GM19099 (cell line): ENCODE results near the gene SLFNL1.

Source experiments
- POLR2A ChIP-seq: IDR thresholded peaks from 3 replicates; pipeline ENCODE4 v1.6.1; 2011; ENCODE audit warnings: low read depth; ENCODE audit not compliant: insufficient read length; ENCODE audit errors: extremely low read depth

The SLFNL1 gene

DNA sequence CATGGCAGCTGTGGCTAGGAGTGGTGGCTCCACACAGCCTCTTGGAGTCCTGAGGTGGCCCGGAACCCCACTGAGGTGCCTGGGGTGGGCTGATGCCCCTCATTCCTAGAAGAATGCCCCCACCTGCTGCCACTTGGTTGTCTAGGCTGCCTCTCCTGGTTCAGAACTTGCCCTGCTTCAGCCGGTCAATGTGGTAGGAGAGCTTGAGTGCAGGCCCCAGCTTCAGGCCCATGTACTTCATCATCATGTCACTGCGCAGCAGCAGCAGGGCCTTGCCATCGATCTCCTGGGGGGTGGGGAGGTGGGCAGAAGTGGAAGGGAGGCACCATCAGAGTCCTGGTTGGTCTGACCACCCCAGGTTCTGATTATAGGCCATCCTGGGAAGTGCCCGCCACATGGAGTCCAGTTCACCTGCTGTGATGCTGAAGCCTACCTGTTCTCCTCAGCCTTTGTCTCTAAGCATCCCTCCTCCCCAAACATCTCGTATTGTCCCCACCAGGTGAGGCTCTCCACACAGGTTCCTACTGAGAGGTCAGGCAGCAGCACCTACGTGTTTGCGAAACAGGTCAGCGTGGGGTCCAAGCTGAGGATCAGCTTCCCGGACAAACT, 6.6 kb upstream of the SLFNL1 start:
- no peak for TF ChIP-seq POLR2A

DNA sequence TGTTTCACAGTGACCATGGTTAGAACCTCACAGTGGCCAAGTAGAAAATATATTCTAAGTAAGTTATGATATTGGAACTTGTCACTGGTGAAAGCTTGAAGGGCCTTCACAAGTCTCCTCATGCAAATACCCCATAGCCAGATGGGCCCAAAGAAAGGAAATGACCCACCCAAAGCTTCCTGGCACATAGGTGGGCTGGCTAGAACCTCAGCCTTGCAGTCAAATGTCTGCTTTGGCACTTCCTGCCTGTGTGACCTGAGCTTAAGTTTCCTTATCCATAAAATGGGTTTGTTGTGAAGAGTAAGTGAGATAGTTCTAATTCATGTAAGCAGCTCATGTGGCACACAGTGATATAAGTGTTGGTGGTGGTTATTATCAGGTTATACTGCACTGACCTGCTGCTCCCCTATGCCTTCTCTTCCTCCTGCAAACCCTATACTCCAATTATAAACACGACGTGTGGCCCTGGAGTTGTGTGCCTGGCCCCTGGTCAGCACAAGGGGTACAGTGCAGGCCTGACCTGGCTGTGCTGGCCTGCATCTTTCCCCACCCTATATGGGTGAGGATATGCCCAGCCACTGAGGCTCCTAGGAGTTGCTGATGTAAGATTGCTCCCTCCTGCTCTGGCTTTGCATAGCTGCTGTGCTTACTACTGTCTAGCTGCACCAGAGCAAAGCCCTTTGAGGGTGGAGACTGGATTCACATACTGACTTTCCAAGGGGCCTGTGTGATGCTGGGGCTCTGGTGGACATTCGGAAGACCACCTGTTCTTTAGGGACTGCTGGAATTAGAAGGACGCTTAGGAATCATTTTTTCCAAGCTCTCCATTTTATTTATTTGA, 4.7 kb upstream of the SLFNL1 start:
- TF ChIP-seq POLR2A, result no peak

DNA sequence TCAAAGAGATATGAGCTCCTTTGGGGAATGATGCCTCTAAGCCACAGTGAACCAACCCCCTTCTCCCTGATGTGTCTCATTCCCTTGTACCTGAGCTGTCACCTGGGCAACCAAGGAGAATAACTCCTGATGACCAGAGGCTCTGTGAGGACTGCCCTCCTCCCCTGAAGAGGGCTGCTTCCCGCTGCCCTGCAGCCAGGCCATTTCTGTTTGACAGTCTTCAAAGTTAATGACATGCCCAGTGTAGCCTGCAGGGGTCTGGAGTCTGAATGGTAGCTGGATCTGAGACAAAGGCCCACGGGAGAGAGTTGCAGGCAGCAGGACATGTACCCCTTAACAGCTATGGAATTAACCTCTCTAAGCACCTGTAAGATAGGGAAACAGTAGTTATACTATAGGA, 3.4 kb upstream of the SLFNL1 start:
- TF ChIP-seq POLR2A, result no peak

DNA sequence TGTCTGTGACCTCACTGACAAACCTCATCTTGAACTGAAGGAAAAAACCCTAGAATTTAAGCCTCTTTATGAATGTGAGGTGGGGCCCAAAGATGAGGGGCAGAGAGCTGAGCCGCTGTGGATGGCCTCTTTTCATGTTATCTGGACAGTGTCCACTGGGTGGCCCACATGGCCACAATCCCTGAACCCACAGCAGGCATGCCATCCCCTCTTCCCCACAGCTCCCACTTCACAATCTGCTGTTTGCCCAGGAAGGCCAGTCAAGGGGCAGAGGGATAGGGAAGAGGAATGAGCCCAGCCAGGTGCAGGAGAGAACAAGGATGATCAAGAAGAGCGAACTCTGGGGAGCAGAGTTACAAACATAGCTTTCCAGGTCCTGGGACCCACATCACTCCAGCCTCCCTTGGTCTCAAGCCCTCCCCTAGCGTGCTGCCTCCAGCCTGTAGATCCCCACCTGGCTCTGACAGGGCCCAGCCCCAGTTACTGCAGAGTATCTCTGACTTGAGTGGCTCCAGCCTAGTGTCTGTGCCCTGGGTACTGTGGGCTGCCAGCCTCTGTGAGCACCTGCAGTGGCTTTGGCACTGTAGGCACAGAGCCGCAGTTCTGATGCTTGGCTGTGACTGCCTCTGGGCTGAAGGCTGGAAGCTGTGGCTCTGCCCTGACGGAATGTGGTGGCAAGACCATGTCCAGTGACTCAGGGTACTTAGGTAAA, 1.9 kb upstream of the SLFNL1 start:
- TF ChIP-seq POLR2A, result no peak

DNA sequence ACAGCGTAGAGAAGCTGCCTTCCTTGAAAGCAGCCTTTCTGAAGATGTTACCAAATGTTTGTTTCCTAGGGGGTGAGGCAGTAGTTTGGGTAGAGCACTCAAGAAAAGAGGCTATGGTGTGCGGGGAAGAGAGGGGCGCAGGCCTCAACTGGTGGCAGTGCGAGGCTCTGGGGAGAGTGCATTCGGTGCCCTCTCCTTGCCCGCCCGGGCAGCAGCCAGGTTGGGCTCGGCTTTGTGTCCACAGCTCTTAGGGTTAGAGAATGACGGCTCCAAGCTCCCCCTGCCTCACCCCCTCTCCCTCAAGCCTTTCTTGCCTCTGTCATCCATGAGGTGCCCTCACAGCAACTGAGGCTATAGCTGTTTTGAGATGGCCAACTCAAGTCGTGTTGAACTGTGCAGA, 899 bp upstream of the SLFNL1 start:
- no peak for TF ChIP-seq POLR2A

DNA sequence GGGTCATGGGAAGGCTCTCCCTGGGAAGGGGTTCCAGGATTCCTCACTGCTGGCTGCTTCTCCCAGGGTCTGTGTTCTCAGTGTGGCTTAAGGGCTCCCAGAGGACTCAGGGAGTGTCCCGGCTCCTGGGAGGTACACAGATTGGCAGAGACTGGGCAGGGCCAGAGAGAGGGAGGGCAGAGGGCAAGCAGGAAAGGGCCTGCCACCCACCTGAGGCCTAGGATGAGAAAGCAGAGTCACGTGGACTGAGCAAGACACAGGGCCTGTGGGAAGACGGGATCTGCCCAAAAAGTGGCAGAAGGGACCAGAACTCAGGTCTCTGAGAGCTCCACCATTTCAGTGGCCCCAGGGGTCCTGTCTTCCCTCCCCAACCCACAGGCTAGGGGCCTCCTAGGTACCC, 871 bp downstream of the SLFNL1 start:
- no peak for TF ChIP-seq POLR2A

DNA sequence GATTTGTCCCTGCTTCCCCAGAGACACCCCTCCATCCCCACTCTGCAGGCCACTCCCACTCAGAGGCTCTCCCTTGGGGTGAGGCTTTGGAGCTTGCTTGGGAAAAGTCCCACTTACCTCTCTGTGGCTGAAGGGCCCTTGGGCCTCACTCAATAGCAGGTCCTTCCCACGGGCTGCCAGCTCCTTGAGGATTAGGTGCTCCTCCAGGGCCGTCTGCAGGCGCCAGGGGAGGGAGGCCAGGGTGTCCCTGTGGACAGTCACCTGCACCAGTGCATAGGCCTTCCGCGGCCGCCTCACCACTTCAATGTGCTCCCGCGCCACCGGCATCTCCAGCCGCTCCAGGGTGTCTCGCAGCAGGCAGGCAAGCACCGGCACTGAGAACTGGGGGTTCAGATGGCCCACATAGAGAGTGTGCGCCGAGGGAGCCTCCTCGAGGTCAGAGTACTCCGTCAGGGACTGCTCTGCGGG, 1.4 kb downstream of the SLFNL1 start:
- no peak for TF ChIP-seq POLR2A

DNA sequence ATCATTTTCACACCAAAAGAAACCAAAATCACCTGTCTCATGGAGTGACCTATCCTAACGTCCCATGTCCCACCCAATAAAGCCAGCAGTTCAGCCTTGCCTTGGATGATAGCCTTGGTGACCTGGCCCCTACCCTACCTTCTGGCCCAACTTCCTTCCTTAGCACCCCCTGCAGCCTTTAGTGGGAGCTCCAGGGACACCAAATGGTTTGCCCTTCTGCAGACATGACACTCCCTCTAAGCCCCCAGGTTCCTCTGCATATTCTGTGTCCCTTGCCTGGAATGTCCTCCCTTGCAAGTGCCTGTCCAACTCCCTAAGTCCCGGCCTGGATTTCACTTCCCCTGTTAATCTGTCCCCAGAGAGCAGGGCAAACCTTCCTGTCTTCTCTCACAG, 2.2 kb downstream of the SLFNL1 start:
- no peak for TF ChIP-seq POLR2A

DNA sequence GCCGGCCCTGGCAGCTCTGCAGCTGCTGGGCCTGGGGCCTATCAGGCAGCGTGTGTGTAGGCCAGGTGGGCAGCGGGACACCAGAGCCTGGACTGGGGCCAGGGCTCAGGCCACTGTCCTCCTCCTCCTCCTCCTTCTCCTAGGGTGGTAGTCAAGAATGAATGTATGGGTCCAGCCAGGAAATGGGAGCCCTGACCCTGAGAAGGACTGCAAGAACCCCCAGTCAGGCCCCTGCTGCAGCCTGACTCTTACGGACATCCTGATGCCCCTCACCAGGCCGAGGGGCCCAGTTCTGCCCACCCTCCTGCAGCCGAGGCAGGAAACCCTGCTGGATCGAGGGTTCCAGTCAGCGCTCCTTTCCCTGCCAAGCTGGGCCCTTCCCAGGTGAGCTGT, 3.5 kb downstream of the SLFNL1 start:
- no peak for TF ChIP-seq POLR2A

DNA sequence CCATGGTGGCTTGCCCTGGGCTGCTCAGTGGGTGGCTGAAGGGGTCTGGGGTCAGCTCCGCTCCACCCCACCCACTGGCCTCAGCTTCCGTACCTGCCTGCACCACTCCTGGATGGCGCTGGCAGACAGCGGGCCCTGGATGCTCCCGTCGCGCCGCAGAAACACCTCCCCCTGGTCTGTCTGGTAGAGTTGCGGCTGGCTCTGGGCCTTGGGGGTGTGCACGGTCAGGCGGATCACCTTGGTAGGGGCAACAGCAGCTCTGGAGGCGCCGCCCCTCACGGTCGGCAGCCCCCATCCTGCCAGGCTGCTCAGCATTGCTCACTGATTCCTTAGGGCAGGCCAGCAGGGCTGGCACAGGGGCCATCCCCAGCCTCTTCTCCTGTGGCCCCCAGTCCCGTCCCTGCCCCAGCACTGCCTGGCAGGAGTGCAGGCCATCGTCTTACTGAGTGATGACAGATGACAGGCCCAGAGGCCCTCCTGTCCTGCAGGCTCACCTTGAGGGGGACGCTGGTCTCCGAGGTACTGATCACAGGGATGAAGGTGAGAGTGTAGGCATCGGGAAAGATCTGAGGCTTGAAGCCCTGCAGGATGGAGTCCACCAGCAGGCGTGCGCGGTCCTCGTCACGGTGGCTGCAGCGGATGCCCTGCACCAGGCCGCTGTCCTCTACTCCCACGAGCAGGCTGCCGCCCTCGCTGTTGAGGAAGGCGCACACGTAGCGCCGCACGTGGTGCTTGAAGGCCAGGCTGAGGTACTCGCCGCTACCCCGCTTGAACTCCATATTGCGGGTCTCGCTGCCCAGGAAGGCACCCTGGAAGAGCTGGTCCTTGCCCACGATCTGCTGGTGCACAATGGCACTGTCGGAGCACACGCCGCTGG, 4.1 kb downstream of the SLFNL1 start:
- TF ChIP-seq POLR2A, result no peak

DNA sequence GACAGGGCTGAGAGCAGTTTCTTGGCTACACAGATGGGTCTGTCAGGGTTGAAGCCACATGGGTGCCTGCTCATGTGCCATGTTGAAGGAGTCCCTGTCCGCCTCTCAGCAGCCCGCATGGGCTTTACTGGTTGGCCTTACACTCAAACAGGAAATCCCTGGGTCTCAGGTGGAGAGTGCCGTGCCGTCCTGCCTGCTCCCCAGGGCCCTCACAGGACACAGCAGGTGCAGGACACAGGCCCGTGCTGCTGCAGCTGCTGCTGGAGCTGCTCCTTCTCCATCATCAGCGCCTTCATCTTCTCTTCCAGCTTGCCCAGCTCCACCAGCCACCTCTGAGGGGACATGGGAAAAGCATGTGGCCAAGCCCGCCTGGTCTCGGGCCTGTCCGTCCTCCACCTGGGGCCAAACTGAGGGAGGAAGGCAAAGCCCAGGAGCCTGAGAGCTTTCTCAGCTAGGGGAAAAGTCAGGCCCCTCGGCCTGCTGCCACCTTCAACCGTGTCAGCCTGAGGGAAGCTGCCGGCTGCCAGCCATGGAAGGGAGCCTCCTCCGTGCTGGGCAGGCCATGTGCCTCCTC, 5.5 kb downstream of the SLFNL1 start:
- TF ChIP-seq POLR2A, result no peak

DNA sequence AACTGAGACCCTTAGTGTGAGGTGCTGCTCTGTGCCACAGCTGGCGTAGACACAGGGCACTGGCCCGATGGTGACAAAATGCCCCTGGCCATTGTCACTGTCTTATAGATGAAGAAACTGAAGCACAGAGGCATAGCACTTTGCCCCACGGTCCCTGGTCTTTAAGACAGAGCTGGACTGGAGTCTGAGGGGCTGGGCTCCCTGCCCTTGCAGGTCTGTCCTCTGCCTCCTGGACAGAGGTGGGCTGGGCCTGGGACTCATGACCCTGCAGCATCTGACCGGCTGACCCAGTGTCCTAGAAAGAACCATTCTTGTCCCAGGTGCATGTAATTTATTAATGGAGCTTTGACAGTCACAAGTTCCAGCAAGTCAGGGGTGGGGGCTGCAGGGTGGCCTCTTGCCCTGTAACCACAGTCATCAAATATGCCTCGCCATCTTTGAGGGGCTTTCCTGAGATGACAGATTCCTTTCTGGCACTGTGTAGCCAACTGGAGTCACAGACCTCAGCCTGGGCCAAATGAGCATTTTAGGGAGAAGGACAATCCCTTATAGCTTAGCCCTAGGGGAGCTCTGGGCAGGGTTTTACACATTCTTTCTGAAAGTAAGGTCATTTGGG, 6.1 kb downstream of the SLFNL1 start:
- TF ChIP-seq POLR2A, result no peak

DNA sequence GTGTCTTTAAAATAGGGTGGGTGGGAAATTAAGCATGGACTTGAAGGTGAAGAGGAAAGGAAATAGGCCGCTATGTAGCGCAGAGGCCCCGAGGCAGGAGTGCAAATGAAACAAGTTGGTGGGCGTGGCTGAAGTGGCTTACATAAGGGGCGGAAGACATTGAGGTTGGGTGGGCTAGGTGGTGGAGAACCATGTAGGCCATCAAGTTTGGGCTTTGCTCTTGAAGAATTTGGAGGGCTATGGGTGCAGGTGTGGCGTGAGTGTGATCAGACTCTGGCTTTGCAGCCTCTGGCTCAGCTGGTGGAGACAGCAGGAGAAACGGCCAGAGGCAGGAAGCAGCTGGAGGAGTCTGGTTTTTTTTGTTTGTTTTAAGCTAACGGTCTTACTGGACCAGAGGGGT, 6.7 kb downstream of the SLFNL1 start:
- TF ChIP-seq POLR2A, result no peak

DNA sequence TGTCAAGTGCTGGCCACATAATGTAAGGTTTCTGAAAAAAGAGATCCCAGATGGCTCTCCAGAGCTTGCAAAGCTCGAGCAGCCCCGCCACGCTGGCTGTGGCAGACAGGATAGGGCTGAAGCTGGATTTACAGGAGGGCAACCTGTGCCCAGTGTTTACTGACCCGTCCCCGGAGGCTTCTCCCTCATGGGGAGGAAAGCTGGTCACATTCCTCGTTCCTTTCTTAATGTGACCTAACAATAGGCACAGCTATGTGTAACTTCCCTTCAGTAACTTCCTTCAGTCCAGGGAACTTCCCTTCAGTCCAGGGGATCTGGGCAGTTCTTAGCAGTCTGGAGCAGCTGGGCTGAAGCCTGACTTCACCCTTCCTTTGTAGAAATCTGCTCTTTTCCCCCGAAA, 7.7 kb downstream of the SLFNL1 start:
- TF ChIP-seq POLR2A, result no peak
